HUES6 (cell line): Measurements from ENCODE around the gene PCBP3.

ENCODE experiments used
- H3K27ac ChIP-seq: 2 replicates; pipeline ENCODE4 v1.7.0; 2013; ENCODE audit warnings: low read depth, mild to moderate bottlenecking, low read length, inconsistent platforms
- H3K27me3 ChIP-seq: 2 replicates; pipeline ENCODE4 v1.6.1; 2013; ENCODE audit warnings: low read length; ENCODE audit not compliant: control insufficient read depth, insufficient read depth
- H3K36me3 ChIP-seq: 2 replicates; pipeline ENCODE4 v1.6.1; 2013; ENCODE audit warnings: low read length; ENCODE audit not compliant: control insufficient read depth, insufficient read depth
- H3K4me1 ChIP-seq: 2 replicates; pipeline ENCODE4 v1.6.1; 2013; ENCODE audit warnings: low read length; ENCODE audit not compliant: control insufficient read depth, insufficient read depth
- H3K4me3 ChIP-seq: 2 replicates; pipeline ENCODE4 v1.5.1; 2013; ENCODE audit warnings: low read depth, low read length
- H3K9ac ChIP-seq: one replicate; pipeline ENCODE4 v1.6.1; 2013; ENCODE audit warnings: mild to moderate bottlenecking, low read length
- H3K9me3 ChIP-seq: 2 replicates; pipeline ENCODE4 v1.6.1; 2013; ENCODE audit warnings: low read depth, low read length; ENCODE audit not compliant: control insufficient read depth, insufficient read depth

PCBP3 gene

GRCh38 chr21:45636951-45637646 lies 6.4 kb upstream of the PCBP3 start:
- peaks cover 12% of the 10 kb centered on the region for H3K27me3 ChIP-seq
- H3K27ac ChIP-seq: no peak overlapping the region
- H3K4me3 ChIP-seq: no peak overlapping the region
- H3K9ac ChIP-seq: no peak overlapping the region
- H3K9me3 ChIP-seq: peaks cover 12% of the 10 kb centered on the region; the same call in 1 of the 2 replicates
- no peaks in the 10 kb centered on the region for H3K36me3 ChIP-seq
- peaks cover 13% of the 10 kb centered on the region for H3K4me1 ChIP-seq

DNA sequence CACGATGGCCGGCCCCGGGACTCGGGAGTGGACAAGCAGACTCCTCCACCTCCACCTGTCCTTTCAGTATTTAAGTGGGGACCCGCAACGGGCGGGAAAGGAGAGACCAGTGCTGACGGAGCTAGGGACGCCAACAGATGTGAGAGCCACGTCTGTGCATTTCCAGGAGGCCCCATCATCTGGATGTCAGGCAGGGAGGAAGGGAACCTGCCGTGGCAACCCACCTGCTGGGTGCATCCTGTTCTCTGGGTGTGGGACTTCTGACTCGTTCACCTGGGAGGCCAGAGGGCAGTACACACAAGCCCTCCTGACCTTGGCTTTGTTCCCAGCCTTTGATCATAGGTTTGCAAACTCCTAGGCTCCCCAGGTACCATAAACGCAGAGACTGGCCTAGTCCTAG lies 5.6 kb upstream of the PCBP3 start:
- Histone ChIP-seq H3K9me3 (peaks cover 12% of the 10 kb centered on the region; the same call in 1 of the 2 replicates), H3K27me3 (peaks cover 16% of the 10 kb centered on the region), H3K27ac (no peak overlapping the region), H3K4me3 (no peak overlapping the region), H3K4me1 (peaks cover 13% of the 10 kb centered on the region), H3K9ac (no peak overlapping the region), H3K36me3 (no peaks in the 10 kb centered on the region)

DNA sequence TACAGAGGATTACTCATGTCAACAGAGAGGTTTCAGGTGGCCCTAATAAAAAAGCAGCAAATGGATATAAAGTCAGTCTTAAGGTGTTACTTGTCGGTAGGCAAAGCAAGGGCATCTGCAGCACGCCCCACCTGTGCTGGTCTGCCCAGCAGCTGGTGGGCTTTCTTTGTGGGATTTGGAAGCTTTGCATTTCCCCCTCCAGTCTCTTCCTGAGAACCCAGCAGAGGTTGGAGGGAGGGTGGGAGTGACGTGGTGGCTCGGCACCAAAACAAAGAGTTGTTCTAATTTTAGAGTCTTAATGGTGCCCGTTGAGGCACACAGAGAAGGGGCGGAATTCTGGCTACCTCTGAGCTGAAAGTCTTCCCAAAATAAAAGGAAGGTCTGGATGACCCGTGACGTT lies 4.8 kb upstream of the PCBP3 start:
- peaks cover 16% of the 10 kb centered on the region for H3K27me3 ChIP-seq
- H3K9me3 ChIP-seq: peaks cover 12% of the 10 kb centered on the region; the same call in 1 of the 2 replicates
- H3K36me3 ChIP-seq: no peaks in the 10 kb centered on the region
- H3K4me3 ChIP-seq: no peak overlapping the region
- H3K9ac ChIP-seq: no peak overlapping the region
- H3K27ac ChIP-seq: no peak overlapping the region
- H3K4me1 ChIP-seq: peaks cover 13% of the 10 kb centered on the region

GRCh38 chr21:45639206-45640000 lies 4.1 kb upstream of the PCBP3 start:
- Histone ChIP-seq H3K9ac (no peak overlapping the region), H3K4me3 (no peak overlapping the region), H3K9me3 (peaks cover 12% of the 10 kb centered on the region; the same call in 1 of the 2 replicates), H3K4me1 (peaks cover 13% of the 10 kb centered on the region), H3K36me3 (no peaks in the 10 kb centered on the region), H3K27ac (no peak overlapping the region), H3K27me3 (peaks cover 22% of the 10 kb centered on the region)

- peaks cover 30% of the 10 kb centered on the region for H3K27me3 ChIP-seq
- H3K9ac ChIP-seq: no peak overlapping the region
- H3K4me1 ChIP-seq: peaks cover 13% of the 10 kb centered on the region
- peaks cover 8% of the 10 kb centered on the region; the same call in 1 of the 2 replicates for H3K9me3 ChIP-seq
- 0 out of 2 replicates have a peak overlapping the region, but pooled peaks have one; percentile 6 for H3K4me3 ChIP-seq
- no peaks in the 10 kb centered on the region for H3K36me3 ChIP-seq
- no peak overlapping the region for H3K27ac ChIP-seq
These were observed 3.3 kb upstream of the PCBP3 start for GRCh38 chr21:45640001-45640887.

- Histone ChIP-seq H3K4me1 (peaks cover 13% of the 10 kb centered on the region), H3K9ac (no peak overlapping the region), H3K9me3 (peaks cover under 1% of the 10 kb centered on the region; the same call in 1 of the 2 replicates), H3K36me3 (no peaks in the 10 kb centered on the region), H3K27me3 (peaks cover 36% of the 10 kb centered on the region), H3K4me3 (peak overlapping the region; percentile 51), H3K27ac (no peak overlapping the region)
These were observed 2.5 kb upstream of the PCBP3 start for GRCh38 chr21:45640888-45641479.

GRCh38 chr21:45641480-45642035 lies 2.0 kb upstream of the PCBP3 start:
- Histone ChIP-seq H3K9me3 (no peaks in the 10 kb centered on the region), H3K4me3 (peak overlapping the region; percentile 51), H3K4me1 (peaks cover 13% of the 10 kb centered on the region), H3K27ac (no peak overlapping the region), H3K27me3 (peaks cover 36% of the 10 kb centered on the region), H3K36me3 (no peaks in the 10 kb centered on the region), H3K9ac (no peak overlapping the region)

- Histone ChIP-seq H3K9me3 (no peaks in the 10 kb centered on the region), H3K4me3 (peak overlapping the region; percentile 51), H3K27ac (no peak overlapping the region), H3K4me1 (peaks cover 13% of the 10 kb centered on the region), H3K9ac (no peak overlapping the region), H3K36me3 (no peaks in the 10 kb centered on the region), H3K27me3 (peaks cover 36% of the 10 kb centered on the region)
These were observed 1.3 kb upstream of the PCBP3 start for GRCh38 chr21:45642122-45642813.

GRCh38 chr21:45644041-45644906 lies 749 bp downstream of the PCBP3 start:
- H3K4me3 ChIP-seq: peak overlapping the region; percentile 62

More at GRCh38 chr21:45644041-45644906, 749 bp downstream of the PCBP3 start:
- no peaks in the 10 kb centered on the region for H3K36me3 ChIP-seq
- no peak overlapping the region for H3K9ac ChIP-seq
- H3K9me3 ChIP-seq: peaks cover 4% of the 10 kb centered on the region
- H3K27me3 ChIP-seq: peaks cover 36% of the 10 kb centered on the region
- H3K4me1 ChIP-seq: peaks cover 13% of the 10 kb centered on the region
- no peak overlapping the region for H3K27ac ChIP-seq
